HEK293T (cell line): ENCODE measurements around the gene PALB2.

Experiments
- CTCF ChIA-PET: fragments of 350-600 bp; formaldehyde crosslinking; extraction: SDS; loops from one replicate; lab custom pipeline; 2021; ENCODE audit warnings: antibody characterized with exemption, inconsistent platforms; lab: Yijun Ruan, JAX
- POLR2A ChIA-PET: fragments of 350-600 bp; formaldehyde crosslinking; extraction: SDS; loops from one replicate; lab custom pipeline; 2020; ENCODE audit warnings: antibody characterized with exemption, inconsistent platforms; lab: Yijun Ruan, JAX
- DNase-seq: peaks from one replicate; pipeline ENCODE4 v3.0.0; 2012; ENCODE audit warnings: mixed read lengths; ENCODE audit errors: extremely low spot score
- ARNT ChIP-seq: fragments of 450-650 bp; IDR thresholded peaks from 2 replicates; pipeline ENCODE4 v1.6.1; 2017; ENCODE audit warnings: mild to moderate bottlenecking
- BHLHE40 ChIP-seq: fragments of 450-650 bp; IDR thresholded peaks from 2 replicates; pipeline ENCODE4 v1.6.1; 2016; ENCODE audit warnings: mild to moderate bottlenecking, moderate library complexity, borderline replicate concordance
- CTBP1 ChIP-seq: fragments of 450-650 bp; IDR thresholded peaks from 2 replicates; pipeline ENCODE4 v1.6.1; 2016; ENCODE audit warnings: borderline replicate concordance
- ELF4 ChIP-seq: fragments of 450-650 bp; IDR thresholded peaks from 2 replicates; pipeline ENCODE4 v1.6.1; 2017; ENCODE audit warnings: antibody characterized with exemption
- FOXA1 ChIP-seq: fragments of 450-650 bp; IDR thresholded peaks from 2 replicates; pipeline ENCODE4 v1.6.1; 2016; ENCODE audit warnings: mild to moderate bottlenecking
- FOXK2 ChIP-seq: fragments of 450-650 bp; IDR thresholded peaks from 2 replicates; pipeline ENCODE4 v1.6.1; 2016; ENCODE audit warnings: mild to moderate bottlenecking
- FOXM1 ChIP-seq: fragments of 450-650 bp; IDR thresholded peaks from 2 replicates; pipeline ENCODE4 v1.6.1; 2017; ENCODE audit warnings: mild to moderate bottlenecking, borderline replicate concordance
- HDGF ChIP-seq: fragments of 450-650 bp; IDR thresholded peaks from 2 replicates; pipeline ENCODE4 v1.6.1; 2017; ENCODE audit warnings: antibody characterized with exemption, borderline replicate concordance
- L3MBTL2 ChIP-seq: fragments of 450-650 bp; conservative IDR thresholded peaks from 2 replicates; pipeline ENCODE4 v1.6.1; 2016; ENCODE audit warnings: mild to moderate bottlenecking
- LEF1 ChIP-seq: fragments of 450-650 bp; IDR thresholded peaks from 2 replicates; pipeline ENCODE4 v1.6.1; 2017; ENCODE audit warnings: mild to moderate bottlenecking, borderline replicate concordance
- NFRKB ChIP-seq: fragments of 450-650 bp; IDR thresholded peaks from 2 replicates; pipeline ENCODE4 v1.6.1; 2016; ENCODE audit warnings: mild to moderate bottlenecking, moderate library complexity
- SP1 ChIP-seq: fragments of 450-650 bp; IDR thresholded peaks from 2 replicates; pipeline ENCODE4 v1.6.1; 2017
- SUZ12 ChIP-seq: fragments of 450-650 bp; IDR thresholded peaks from 2 replicates; pipeline ENCODE4 v1.6.1; 2016; ENCODE audit warnings: mild to moderate bottlenecking
- TARDBP ChIP-seq: fragments of 450-650 bp; IDR thresholded peaks from 2 replicates; pipeline ENCODE4 v1.6.1; 2016
- ZNF384 ChIP-seq: fragments of 450-650 bp; IDR thresholded peaks from 2 replicates; pipeline ENCODE4 v1.6.1; 2016
- TF ChIP-seq, protein P1 (sequence below): fragments of 450-650 bp; IDR thresholded peaks from 2 replicates; pipeline ENCODE4 v1.6.1; 2016

PALB2 gene

DNA sequence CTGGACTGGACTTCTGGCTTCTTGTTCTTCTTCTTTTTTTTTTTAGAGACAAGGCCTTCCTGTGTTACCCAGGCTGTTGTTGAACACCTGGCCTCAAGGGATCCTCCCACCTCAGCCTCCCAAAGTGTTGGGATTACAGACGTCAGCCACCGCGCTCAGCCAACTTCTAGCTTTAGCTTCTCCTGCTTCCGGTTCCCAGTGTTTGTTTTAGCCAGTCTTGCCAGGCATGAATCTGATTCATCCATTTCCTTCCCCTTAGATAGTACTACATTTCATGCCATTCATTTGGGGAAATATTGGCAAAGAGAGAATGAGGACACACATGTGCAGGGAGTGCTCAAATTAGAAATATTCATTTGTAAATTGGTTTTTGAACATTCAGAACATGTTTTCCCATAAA lies 32.9 kb downstream of the PALB2 start:
- no peak for DNase-seq
- ChIA-PET POLR2A (no interaction called here), CTCF (interaction anchor here (1.1 kb wide), 1 partner anchor 11 kb away, joined by 3 read pairs; no protein-coding TSS in a partner anchor)
- TF ChIP-seq FOXM1 = no peak
- TF ChIP-seq ZNF384 = no peak
- no peak for TF ChIP-seq L3MBTL2
- TF ChIP-seq, protein P1, sequence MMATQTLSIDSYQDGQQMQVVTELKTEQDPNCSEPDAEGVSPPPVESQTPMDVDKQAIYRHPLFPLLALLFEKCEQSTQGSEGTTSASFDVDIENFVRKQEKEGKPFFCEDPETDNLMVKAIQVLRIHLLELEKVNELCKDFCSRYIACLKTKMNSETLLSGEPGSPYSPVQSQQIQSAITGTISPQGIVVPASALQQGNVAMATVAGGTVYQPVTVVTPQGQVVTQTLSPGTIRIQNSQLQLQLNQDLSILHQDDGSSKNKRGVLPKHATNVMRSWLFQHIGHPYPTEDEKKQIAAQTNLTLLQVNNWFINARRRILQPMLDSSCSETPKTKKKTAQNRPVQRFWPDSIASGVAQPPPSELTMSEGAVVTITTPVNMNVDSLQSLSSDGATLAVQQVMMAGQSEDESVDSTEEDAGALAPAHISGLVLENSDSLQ = no peak
- no peak for TF ChIP-seq TARDBP
- TF ChIP-seq SUZ12 = no peak

DNA sequence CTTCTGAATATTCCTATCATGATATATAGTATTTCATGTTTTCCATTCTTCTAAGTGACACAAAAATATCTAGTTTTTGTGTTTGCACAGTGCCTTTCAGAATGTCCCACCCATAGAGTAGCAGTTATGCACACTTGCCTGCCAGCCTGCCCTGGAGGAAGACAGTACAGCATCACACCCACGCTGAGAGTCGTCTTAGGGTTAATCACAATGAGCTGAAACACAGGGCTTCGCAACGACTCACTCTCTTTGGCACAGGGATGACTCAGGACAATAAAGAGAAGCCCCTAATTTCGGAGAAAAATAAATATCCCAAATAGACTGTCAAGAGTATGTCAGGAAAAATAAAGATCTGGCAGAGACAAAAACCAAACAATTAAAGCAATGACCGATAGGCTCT lies 33.4 kb downstream of the PALB2 start:
- TF ChIP-seq, protein P1 = no peak
- no peak for TF ChIP-seq L3MBTL2
- TF ChIP-seq FOXM1 = no peak
- no peak for TF ChIP-seq FOXA1
- no peak for TF ChIP-seq SUZ12
- TF ChIP-seq SP1 = no peak
- TF ChIP-seq TARDBP = no peak
- TF ChIP-seq LEF1 = no peak
- no peak for TF ChIP-seq HDGF
- no peak for TF ChIP-seq ELF4
- TF ChIP-seq CTBP1 = no peak
- no peak for TF ChIP-seq BHLHE40
- no peak for TF ChIP-seq ZNF384
- no peak for TF ChIP-seq NFRKB
- no peak for TF ChIP-seq ARNT
- ChIA-PET POLR2A (no interaction called here), CTCF (interaction anchor here (1.1 kb wide), 1 partner anchor 11 kb away, joined by 3 read pairs; no protein-coding TSS in a partner anchor)
- no peak for DNase-seq

DNA sequence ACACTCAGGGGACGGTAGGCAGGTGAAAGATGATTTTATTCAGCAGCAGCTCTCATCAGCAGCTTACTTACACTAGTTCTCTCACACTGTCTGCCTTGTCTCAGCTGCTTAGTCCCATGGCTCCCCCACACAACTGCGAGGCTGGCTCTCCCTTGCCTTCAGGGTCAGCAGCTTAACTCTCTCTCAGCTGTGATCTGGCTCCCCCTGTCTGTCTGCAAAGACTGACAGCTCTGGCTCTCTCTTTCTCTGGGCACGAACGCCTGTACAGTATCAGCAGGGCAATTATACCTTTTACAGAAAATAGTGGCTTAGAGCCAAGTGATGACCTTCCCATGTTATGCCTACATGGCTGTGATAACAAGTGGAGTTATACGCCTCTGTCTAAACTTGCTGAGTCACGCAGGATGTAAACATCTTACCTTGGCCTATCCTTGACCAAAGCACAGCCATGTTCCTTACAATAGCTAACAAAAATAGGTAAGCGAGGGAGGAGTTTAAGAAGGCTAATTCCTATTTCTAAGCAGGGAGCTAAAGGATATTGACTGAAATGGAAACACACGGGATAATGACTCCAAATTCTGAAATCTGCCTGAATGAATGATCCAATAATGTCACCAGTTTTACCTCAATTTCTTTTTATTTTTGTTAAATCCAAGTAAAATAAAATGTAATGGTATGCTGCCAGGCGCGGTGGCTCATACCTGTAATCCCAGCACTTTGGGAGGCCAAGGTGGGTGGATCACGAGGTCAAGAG lies 43.9 kb downstream of the PALB2 start:
- TF ChIP-seq HDGF = 0 out of 2 replicates have a peak, but pooled peaks have one; percentile 43
- TF ChIP-seq, protein P1 = peak; percentile 92
- TF ChIP-seq ZNF384 = no peak
- POLR2A ChIA-PET = interaction anchor here (1.0 to 1.5 kb wide), 7 partner anchors 8 to 120 kb away, joined by 3 to 6 read pairs (median 3); partner anchors contain the start of genes EARS2, GGA2 and UBFD1
- CTCF ChIA-PET = interaction anchor here (0.6 to 1.4 kb wide), 14 partner anchors 8 to 81 kb away, joined by 3 to 4 read pairs (median 3); partner anchors contain the start of genes EARS2 and UBFD1
- DNase-seq = peak; percentile 52

DNA sequence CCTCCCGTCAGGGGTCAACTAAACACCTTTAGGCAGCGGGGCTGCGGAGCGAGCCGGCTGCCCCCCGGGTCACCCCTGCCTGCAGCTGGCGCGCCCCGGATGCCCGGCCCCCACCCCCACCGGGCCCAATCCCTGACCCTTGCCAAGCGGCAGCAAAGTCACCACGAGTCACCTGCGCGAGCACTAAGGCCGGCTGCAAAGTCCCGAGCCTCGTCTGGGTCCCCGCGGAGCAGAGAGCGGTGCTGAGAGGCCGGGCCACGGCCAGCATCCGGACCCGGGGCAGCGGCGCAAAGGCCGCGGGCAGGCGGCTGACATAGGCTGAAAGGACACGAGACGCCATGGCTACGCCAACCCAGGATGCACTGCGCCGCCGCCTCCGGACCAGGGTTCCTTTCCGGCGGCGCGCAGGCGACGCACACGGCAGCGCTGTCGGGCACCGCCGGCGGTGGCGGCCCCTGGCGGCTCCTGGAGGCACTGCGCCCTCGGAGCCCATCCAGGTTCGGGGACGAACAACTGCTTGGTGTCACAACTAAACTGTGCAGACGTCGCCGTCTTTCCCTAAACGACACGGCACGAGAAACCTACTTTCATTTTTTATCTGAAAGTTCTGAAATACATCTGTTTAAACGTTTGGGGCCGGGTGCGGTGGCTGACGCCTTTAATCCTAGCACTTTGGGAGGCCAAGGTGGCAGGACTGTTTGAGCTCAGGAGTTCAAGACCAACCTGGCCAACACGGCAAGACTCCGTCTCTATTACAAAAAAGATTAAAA lies 45.0 kb downstream of the PALB2 start, which contains the start of gene NDUFAB1:
NDUFAB1 (minus strand) TSS at position 366 of the 770 bp plus-strand sequence; CDS start at position 340, 26 bp downstream.
- ChIA-PET POLR2A (interaction anchor here (1.0 to 1.5 kb wide), 6 partner anchors 9 to 119 kb away, joined by 3 to 6 read pairs (median 3); partner anchors contain the start of genes EARS2, GGA2 and UBFD1), CTCF (interaction anchor here (0.6 to 1.4 kb wide), 15 partner anchors 8 to 429 kb away, joined by 3 to 4 read pairs (median 3); partner anchors contain the start of genes EARS2 and UBFD1)
- TF ChIP-seq L3MBTL2 = no peak
- no peak for TF ChIP-seq HDGF
- TF ChIP-seq FOXK2 = no peak
- no peak for TF ChIP-seq SP1
- TF ChIP-seq NFRKB = no peak
- TF ChIP-seq LEF1 = no peak
- no peak for TF ChIP-seq TARDBP
- peak; percentile 91 for DNase-seq

DNA sequence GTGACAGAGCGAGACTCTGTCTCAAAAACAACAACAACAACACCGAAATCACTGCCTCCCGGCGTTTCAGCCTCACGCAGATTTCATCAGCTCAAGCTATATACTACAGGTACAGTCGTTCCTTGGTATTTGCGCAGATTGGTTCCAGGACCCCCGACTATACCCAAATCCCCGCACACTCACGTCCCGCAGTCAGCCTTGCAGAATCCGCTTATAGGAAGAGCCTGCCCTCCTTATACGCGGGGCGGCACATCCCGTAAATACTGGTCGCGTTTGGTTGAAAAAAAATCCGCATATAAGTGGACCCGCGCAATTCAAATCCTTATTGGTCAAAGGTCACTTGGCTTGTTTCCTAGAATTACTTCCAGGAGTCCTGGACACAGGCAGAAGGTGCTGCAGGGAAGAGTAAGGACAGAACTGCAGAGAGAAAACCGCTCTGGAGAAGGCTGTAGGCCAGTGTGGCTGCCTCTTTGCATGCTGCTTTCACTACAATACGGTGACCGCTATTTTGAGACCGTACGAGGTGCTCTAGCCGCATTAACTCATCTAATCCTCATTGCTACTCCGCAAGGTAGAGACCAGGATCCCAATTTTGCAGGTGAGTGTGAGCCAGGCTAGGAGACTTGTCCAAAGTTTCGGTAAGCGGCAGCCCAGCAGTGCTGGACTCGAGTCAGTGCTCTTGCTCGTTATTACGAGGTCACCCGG lies 45.7 kb downstream of the PALB2 start:
- no peak for TF ChIP-seq ARNT
- no peak for TF ChIP-seq FOXK2
- no peak for TF ChIP-seq HDGF
- no peak for TF ChIP-seq BHLHE40
- no peak for TF ChIP-seq SUZ12
- TF ChIP-seq NFRKB = no peak
- TF ChIP-seq LEF1 = no peak
- no peak for TF ChIP-seq SP1
- TF ChIP-seq CTBP1 = no peak
- TF ChIP-seq, protein P1 = no peak
- TF ChIP-seq ZNF384 = no peak
- no peak for TF ChIP-seq L3MBTL2
- TF ChIP-seq FOXA1 = no peak
- no peak for TF ChIP-seq ELF4
- no peak for TF ChIP-seq TARDBP
- no peak for TF ChIP-seq FOXM1
- ChIA-PET POLR2A (no interaction called here), CTCF (no interaction called here)
- no peak for DNase-seq
